ENCODE results near the gene IRF4. TPM values are rescaled to one million over a fixed set of nuclear protein-coding genes. Genes with fewer than 3 reads are reported as not detected.

IRF4 gene
- total RNA-seq, 1 donor from 2014 or later: 0.16 TPM

DNA sequence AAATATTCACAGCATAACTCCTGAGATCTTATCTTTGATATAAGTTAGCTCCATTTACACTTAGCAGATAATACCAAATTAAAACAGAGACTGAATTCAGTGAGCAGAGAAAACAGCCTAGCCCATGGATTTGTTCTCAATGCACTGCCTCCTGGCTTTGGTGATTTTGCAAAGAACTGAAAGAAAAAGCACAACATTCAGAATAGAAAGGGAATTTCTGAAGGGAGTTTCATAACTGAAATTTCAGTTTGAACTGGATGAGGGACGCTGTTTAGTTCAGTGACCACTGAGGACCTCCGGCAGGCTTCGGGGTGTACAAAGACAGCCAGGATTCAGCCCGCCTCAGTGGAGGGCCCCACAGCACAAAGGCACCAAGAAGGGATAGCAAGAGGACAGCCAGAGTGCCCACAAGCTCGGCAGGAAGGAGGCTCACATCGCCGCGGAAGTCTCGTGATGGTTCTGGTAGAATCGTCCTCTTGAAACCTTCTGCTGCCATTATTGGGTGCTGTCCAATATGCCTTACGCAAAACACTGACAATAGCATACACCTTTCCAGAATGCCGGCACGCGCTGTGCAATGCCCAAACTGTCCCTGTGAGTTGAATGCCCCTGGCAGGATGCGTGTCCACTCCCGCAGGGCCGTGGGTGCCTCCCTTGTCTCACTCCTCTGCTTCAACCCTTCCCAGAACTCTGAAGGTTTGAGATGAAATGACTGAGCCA lies 9.7 kb upstream of the IRF4 start:
- no peak for DNase-seq

DNA sequence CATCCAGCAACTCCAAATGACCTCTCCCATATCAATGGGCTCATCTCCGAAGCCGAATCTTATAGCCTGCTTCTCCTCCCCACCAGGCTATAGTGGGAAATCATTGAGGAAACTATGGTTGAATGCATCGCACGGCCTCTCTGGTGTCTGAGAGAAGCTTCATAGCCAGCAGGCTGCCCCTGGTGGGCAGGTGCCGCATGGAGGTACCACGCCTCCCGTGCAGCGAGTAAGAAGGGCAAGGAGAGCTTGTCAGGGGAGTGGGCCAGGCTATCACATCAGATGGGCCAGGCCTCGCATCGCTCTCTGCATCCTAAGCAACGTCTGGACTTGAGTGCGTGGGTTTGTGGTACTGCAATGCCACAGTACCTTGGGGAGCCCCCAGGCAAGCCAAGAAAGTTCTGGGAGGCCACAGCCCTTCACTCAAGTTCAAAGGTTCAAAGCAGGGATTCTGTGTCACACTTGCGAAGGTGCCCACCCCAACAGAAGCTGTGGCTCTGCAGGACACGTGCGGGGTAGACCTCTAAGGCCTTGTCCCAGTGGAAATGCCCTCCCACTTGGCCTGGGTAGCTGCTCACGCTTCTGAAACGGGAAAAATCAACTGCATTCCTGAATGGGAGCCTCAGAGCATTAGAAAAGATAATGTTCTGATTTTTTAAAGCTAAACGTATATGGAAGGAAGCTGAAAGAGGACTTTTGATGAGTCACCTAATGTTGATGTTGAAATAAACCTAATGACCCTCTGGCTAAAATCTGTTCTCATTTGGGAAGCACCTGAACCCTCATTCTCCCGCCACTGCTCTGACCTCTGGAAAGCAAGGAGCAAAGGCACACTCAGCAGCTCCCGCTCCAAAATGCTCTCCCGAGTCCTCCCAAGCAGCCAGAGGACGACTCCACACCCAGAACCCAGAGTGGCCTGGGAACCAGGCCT lies 8.4 kb upstream of the IRF4 start:
- DNase-seq: no peak

DNA sequence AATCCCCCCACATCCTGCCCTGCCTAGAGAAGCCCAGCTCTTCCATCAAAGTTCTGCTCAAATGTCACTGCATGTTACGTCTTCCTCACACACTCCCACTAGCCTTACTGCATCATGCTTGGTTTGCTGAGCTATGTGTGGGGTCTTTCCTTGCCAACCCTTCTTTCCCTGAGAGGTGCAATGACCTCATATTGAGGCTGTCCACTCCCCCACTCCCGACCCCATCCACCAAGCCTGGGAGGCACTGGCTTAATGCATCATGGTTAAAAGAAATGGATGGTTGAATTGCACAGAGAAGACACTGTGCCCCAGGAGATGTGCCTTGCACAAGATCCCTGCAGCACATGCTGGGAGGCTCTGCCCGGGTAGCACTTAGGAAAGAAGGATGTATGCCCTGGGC lies 7.7 kb upstream of the IRF4 start:
- DNase-seq: no peak

DNA sequence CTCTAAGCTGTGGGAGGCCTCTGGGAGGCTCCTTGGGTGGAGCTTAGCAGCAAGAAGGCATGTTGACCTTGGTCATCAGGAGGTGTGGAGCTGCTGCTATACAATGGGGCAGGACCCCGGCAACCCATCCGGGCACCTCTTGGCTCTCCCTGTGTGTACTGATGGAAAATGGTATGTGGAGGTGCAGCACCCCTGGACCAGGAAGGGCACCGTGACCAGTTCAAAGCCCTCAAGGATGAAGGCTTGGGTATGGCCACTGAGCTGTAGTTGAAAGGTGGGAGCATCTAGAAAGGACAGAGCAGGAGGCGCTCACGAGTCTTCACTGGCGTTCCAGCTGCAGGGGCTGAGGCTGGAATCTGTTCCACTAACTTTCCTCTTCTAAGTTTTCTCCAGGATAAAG lies 6.7 kb upstream of the IRF4 start:
- DNase-seq: no peak

DNA sequence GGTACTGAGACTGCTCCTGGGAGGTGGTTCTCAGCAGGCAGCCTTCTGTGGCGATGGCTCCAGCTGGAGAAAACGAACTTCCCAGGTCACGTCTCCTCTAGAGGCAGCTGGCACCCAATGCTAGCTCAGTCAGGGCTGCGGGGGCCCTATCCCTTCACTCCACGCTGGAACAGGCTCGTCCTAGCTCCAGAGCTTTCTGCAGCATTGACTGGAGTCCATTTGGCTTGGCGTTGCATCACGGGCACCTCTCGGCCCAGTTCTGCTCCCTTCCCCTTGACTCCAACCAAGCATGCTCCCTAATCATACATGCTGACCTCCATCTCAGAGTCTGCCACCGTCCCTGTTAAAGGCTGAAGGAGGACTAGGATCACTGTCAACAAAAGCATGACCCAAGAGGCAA lies 5.9 kb upstream of the IRF4 start:
- no peak for DNase-seq

DNA sequence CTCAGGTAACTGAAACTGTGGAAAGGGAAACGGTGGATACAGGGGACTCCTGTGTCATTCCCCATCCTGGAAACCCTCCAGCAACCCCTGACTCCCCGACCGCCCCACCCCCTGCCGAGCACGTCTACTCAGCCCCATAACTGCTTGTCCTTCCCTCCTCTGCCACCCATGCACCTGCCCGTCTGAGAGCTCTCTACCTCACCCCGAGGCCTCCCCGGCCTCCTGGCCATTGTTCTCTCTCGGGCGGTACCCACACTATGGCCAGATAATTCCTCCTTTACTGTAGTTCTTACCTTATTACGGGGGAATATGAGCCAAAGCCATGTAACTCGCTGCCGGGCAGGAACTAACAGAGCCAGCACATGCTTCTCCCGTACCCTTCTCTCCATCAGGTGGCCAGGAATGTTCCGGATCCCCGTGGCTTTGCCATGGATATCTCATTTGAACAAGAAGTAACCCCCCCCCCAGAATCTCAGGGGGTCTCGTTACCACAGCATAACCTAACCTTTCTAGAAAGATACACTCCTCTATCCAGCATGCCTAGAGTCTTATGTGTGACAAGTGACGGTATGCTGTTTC lies 4.8 kb upstream of the IRF4 start:
- DNase-seq: no peak

DNA sequence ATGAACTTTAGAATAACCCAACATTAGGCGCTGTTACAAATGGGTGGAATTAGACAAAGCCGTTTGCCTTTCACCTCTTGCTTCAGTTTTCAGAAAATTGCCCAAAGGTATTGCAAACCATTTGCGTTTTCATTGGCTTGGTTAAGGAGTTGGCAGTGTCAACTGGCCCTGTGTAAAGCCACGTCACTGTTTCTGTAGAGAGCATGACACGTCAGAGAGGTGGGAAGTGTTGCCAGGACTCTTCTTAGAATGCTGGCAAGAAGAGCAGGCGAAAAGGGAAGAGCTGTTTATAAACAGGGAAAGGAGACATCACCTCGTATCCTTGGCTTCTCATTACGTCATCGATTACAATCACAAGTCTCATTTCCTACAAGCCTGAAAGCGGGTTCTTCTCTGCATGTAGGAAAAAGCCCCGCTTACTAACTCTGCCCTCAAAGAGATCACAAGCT lies 4.2 kb upstream of the IRF4 start:
- DNase-seq: no peak

DNA sequence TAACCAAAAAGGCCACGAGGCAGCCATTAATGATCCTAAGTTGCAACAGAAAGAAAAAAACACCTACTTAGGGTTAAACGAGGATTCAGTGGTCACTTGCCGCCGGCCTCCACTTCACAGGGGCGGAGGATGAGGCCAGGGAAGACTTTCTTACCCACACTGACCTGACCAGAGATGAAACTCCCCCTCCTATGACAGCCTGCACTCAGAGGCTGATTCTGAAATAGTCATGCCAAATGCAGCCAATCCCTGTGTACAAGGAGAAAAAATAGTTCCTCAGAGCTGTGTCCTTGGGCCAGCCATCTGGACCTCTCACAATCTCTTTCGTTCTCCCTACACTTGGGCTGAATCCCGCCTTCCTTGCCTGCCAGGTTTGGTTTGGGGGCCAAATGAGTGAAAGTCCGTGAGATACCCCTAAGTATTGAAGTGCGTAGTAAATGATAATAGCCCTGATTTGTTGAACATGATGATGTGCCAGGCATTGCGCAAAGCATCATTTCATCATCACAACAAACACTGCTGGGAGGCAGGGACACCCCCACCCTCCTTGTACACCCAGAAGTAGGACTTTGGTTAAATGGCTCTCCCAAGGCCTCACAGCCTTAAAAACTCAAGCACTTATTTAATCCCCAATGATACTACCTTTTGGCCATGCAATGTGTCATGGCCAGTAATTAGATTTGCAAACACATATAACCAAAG lies 3.2 kb upstream of the IRF4 start:
- DNase-seq: no peak

DNA sequence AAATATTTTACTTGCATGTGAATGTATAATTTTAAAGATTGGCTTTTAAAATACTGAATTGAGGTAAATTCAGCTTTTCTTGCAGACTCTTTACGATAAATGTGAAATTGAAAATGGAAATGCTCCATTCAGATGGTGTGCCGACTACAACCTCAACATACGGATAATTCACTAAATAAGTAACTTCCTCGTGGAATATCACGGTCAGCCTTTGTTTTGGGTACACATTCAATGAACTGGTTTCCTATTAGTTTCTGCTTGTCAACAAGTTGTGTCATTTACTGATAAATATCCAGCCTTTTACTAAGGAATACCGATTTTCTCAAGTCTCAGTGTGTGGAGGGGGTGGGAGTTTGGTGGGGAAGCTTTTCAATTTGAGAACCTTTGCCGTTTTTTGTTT lies 2.4 kb upstream of the IRF4 start:
- no peak for DNase-seq

DNA sequence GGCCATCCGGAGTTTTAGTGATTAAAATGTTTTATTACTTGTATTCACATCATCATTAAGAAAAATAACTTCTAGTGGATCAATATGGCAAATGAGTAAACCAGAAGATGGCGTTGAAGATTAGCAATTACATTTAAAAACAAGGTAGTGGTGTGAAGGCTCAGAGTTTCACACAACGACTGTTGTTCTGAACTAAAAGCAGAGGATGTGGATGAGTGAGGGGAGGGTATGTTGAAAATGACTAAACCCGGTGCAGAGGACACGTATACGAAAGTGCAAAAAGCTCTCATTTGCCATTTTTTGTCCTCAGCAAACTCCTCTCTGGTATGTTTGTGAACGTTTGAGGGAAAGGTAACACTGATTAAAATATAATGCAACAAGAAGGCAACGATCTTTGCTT lies 1.9 kb upstream of the IRF4 start:
- no peak for DNase-seq

DNA sequence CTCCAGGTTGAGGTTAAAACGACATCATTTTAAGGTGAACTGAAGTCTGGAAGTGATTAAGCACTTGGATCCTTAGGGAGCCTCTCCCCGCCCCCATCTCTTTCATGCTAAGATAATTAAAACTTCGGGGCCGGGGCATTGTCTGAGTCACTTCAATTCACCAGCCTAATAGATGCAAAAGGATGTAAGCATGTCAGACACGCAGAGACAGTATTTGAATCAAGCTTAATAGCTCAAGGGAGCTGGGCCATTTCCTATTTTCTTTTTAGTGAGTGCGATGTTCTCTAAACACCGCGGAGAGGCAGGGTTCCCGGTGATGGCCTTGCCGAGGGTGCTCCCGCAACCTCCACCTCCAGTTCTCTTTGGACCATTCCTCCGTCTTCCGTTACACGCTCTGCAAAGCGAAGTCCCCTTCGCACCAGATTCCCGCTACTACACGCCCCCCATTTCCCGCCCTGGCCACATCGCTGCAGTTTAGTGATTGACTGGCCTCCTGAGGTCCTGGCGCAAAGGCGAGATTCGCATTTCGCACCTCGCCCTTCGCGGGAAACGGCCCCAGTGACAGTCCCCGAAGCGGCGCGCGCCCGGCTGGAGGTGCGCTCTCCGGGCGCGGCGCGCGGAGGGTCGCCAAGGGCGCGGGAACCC lies 516 bp upstream of the IRF4 start:
- no peak for DNase-seq

DNA sequence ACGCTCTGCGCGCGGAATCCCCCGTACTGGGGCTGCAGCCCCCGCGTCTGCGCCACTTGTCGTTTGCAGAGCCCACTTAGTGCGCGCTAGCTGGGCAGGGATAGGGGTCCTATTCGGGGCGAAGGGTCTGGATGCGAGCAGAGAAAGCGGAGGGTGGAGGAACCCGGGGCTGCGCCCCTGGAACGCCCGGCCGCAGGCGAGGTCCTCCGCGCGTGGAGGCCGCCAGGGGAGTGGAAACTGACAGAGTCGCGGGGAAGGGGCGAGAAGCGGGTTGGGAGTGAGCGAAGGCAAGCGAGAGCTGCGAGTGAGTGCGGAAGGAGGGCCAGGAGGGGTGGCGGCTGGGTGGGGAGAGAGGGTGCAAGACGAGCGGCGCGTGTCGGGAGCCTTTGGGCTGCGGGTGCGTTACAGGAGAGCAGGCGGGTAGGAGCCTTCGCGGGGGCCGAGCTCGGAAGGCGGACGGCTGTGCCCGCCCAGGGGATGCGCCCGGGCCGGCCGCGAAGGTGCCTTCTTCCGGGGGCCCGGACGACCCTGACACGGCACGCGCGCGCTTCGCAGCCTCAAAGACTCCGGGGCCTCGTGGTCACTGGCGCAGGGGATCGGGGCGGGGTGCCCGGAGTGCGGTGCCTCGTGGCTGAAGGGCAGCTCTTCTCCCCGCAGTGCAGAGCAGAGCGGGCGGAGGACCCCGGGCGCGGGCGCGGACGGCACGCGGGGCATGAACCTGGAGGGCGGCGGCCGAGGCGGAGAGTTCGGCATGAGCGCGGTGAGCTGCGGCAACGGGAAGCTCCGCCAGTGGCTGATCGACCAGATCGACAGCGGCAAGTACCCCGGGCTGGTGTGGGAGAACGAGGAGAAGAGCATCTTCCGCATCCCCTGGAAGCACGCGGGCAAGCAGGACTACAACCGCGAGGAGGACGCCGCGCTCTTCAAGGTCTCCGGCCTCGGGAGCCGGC lies 1.2 kb downstream of the IRF4 start:
- no peak for DNase-seq

DNA sequence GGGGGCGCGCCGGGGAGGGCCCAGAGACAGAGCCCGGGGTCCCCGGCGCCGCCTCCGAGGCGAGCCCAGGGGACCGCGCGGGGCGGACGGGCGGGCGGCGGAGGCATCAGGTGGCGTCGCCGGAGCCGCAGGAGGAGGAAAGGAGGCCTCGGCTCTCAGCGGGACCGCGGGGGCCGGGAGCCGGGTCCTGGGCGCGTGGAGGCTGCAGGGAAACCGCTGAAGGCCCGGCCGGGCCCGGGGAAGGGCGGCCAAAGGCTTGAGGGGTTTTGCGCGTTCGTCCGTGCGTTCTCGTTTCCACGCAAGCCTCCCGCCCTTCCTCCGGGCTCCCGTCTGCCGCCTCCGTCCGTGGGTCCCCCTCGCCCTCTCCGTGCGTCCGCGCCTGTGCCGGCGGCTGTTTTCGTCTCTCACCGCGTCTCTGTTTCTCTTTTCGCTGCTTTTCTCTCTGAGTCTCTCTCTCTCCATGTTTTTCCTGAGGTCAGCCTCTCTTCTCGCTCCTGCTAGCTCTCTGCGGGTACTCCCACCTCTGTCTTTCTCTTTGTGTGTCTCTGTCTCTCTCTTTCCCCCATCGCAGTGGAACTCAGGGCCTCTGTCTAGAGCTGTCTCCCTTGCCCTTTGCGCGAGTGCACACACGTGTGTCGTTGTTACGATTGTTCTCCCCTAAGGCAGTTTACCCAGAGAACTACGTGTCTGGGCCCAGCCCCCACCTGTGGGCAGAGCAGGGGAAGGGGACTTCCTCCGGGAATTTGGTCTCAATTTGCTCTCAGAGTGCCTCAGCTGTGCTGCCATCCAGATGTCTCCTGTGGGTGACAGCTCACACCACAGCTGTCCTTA lies 2.1 kb downstream of the IRF4 start:
- DNase-seq: no peak

DNA sequence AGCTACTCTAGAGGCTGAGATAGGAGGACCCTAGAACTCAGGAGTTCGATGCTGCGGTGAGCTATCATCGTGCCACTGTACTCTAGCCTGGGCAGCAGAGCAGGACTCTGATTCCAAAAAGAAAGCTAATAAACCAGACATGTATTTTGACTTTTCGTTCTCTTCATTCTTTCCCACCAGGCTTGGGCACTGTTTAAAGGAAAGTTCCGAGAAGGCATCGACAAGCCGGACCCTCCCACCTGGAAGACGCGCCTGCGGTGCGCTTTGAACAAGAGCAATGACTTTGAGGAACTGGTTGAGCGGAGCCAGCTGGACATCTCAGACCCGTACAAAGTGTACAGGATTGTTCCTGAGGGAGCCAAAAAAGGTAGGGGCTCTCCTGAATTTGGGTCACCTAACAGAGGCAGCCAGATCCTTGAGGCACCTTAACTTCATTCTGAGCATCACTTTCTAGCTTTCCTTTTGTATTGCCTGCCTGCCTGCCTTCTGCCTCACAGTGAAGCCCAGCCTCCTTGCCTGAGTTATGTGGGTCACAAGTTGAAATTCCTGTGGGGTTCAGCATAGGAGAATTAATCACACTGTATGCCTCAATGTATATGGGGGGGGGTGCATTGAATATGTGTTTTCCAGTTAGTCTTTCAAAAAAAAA lies 3.2 kb downstream of the IRF4 start:
- no peak for DNase-seq

DNA sequence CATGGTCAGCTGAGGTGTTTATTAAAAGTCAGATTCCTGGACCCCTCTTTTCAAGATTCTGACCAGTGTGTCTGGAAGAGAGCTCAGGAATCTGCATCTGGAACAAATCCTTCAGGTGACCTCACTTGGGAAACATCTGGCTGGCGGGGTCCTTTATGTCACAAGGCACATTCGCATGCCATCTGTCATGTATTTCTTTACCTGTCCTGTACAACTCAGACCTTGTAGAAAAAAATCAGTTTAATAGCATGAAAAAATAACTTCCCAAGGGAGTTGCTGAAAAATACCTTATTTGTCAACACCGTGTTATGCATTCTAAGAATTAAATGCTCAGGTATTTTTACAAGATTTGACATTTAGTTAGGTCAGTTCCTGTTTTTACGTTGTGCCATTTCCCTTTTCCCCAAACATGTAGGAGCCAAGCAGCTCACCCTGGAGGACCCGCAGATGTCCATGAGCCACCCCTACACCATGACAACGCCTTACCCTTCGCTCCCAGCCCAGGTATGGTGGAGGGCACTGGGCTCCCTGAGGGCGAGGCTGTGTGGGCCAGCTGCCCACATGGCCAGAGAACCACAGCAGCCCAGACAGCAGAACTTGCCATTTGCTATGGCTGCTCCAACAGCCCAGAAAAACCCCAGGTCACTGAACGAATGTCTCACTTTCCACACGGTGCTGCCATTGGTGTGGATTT lies 4.0 kb downstream of the IRF4 start:
- no peak for DNase-seq

DNA sequence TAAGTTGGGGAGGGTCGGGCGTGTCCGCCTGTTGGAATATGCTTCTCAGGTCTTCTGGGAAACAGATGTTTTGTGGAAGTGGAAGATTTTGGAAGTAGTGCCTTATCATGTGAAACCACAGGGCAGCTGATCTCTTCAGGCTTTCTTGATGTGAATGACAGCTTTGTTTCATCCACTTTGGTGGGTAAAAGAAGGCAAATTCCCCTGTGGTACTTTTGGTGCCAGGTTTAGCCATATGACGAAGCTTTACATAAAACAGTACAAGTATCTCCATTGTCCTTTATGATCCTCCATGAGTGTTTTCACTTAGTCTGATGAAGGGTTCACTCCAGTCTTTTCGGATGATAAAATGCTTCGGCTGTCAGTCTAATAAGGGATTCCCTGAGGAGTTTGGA lies 4.6 kb downstream of the IRF4 start:
- DNase-seq: no peak

DNA sequence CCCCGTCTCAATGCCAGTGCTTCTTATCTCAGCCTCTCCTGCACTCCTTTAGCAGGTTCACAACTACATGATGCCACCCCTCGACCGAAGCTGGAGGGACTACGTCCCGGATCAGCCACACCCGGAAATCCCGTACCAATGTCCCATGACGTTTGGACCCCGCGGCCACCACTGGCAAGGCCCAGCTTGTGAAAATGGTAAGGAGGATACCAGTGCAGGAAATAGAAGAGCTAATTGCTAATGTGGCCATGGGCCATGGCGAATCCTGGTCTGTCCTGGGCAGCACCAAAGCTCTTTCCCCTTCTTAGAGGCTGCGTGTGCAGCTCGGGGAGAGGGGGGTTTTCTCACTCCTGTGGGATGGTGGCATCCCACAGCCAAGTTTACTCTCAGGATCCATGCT lies 5.5 kb downstream of the IRF4 start:
- DNase-seq: no peak

DNA sequence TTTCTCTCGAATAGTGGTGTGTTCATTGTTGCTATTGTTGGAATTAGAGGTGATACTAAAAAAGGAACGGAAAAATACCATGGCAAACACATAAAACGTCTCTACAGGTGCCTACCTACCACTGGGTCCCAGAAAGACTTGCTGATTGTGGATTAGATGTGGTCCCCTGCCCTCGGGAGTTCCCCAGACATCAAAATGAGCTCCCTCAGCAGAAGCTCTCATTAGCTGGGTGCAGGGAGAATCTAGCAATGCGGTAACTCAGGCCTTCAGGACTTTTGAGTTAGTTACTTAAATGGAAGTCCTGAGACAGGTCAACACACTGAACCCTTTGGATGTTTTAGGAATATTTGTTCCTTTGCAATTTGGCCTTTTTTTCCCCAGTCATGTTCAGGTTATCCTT lies 6.1 kb downstream of the IRF4 start:
- no peak for DNase-seq

DNA sequence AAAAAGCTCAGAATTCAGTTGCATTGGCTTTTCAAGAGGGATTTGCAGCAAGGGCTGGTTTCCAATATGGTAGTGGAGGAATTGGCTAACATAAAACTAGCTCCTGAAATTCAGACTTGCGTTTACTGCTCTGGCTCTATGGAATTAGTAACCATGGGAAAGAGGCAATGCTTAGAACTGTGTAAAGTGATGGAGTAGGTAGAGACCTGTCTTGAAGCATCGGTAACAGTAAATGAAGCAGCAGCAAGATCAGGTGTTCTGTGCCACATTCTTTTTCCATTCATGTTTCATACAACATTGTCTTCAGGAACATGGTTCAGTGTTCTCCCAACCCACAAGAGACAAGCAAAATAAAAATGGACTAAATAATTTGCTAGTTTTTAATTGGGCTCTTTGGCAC lies 6.5 kb downstream of the IRF4 start:
- DNase-seq: no peak
